K562 (cell line): ENCODE data around the gene TRDN. TPM values are rescaled to one million over a fixed set of nuclear protein-coding genes. Genes with fewer than 3 reads are reported as not detected.

Source experiments
- ATAC-seq: fragments of 200-7000 bp; cut with Tn5 transposase; 3 replicates; pipeline ENCODE4 v1.9.1; 2020; ENCODE audit warnings: moderate library complexity
- BruUV-seq: library from RNA; stranded (reverse); fragments of 400-500 nt; replicated peaks from 2 replicates; lab custom pipeline; 2021; lab: Mats Ljungman, UMichigan
- CTCF ChIA-PET: fragments of 300-600 bp; formaldehyde crosslinking; extraction: SDS; loops from one replicate; lab custom pipeline; 2021; ENCODE audit warnings: low intra/inter-chr PET ratio; lab: Yijun Ruan, JAX
- POLR2A ChIA-PET: fragments of 300-600, 350-650 bp; sonication (Branson Sonifier 250); formaldehyde crosslinking; extraction: SDS; loops from one replicate; lab custom pipeline; 2021; ENCODE audit warnings: antibody characterized with exemption, inconsistent platforms; lab: Yijun Ruan, JAX
- DNase-seq, 4 experiments: peaks; one replicate each; pipeline versions ENCODE4 v3.0.0 to v3.0.0-alpha.2; 2011 to 2018; ENCODE audit warnings: low spot score in 3 of 4, mixed read lengths in 3 of 4; ENCODE audit errors: extremely low read depth in 1 of 4
- FAIRE-seq: peaks from 2 replicates; lab custom pipeline; 2011; peaks lifted over from hg19 to GRCh38; lab: Jason Lieb, UNC
- H2AFZ ChIP-seq: 2 replicates; pipeline ENCODE4 v1.6.0; 2011; ENCODE audit warnings: low read depth, low read length, control low read depth, inconsistent platforms
- H3K27ac ChIP-seq: fragments of 200-600 bp; 3 replicates; pipeline ENCODE4 v1.8.0; 2011; ENCODE audit warnings: low read depth, mild to moderate bottlenecking, control low read depth, inconsistent platforms, low read length, moderate library complexity, mixed read lengths; ENCODE audit errors: extremely low read depth
- H3K27me3 ChIP-seq, 2 experiments: fragments of 300-600 bp in 1 of 2; 2 replicates in 1 of 2; 3 replicates in 1 of 2; pipeline versions ENCODE4 v1.6.0 to v1.8.0; 2011; ENCODE audit warnings: inconsistent platforms in 2 of 2, low read length in 2 of 2, mild to moderate bottlenecking in 1 of 2, mixed read lengths in 1 of 2, moderate library complexity in 1 of 2; ENCODE audit not compliant: control insufficient read depth in 2 of 2, insufficient read depth in 2 of 2
- H3K36me3 ChIP-seq: fragments of 300-600 bp; 3 replicates; pipeline ENCODE4 v1.8.0; 2011; ENCODE audit warnings: mild to moderate bottlenecking, low read length, inconsistent platforms; ENCODE audit not compliant: control insufficient read depth, insufficient read depth
- H3K4me1 ChIP-seq, 2 experiments: fragments of 200-600 bp in 1 of 2; replicated peaks in 1 of 2; 2 replicates in 1 of 2; 3 replicates in 1 of 2; pipeline versions ENCODE4 v1.5.1 to v1.8.0; 2011; ENCODE audit warnings: inconsistent platforms in 2 of 2, low read length in 2 of 2, mild to moderate bottlenecking in 1 of 2, mixed read lengths in 1 of 2, moderate library complexity in 1 of 2; ENCODE audit not compliant: control insufficient read depth in 2 of 2, insufficient read depth in 2 of 2
- H3K4me2 ChIP-seq: 2 replicates; pipeline ENCODE4 v1.6.1; 2011; ENCODE audit warnings: low read length, control low read depth, inconsistent platforms, mixed read lengths; ENCODE audit not compliant: insufficient read depth
- H3K4me3 ChIP-seq: fragments of 200-600 bp; sonication (generic), shearing (Covaris generic); 2 replicates; pipeline ENCODE4 v1.5.1; 2016; ENCODE audit warnings: control low read depth, inconsistent platforms
- H3K79me2 ChIP-seq: fragments of 200-600 bp; 3 replicates; pipeline ENCODE4 v1.8.0; 2011; ENCODE audit warnings: low read length, inconsistent platforms; ENCODE audit not compliant: control insufficient read depth, insufficient read depth
- H3K9ac ChIP-seq, 2 experiments: 2 replicates each; pipeline versions ENCODE4 v1.6.0 to v1.6.1; 2011; ENCODE audit warnings: low read depth in 2 of 2, low read length in 2 of 2, control low read depth in 1 of 2, inconsistent platforms in 1 of 2, mild to moderate bottlenecking in 1 of 2, mixed read lengths in 1 of 2; ENCODE audit not compliant: insufficient read depth in 1 of 2
- H3K9me1 ChIP-seq: one replicate; pipeline ENCODE4 v1.6.0; 2011; ENCODE audit warnings: inconsistent platforms, mild to moderate bottlenecking, low read length, moderate library complexity; ENCODE audit not compliant: control insufficient read depth, insufficient read depth
- H3K9me3 ChIP-seq: replicated peaks from 2 replicates; pipeline ENCODE4 v1.5.1; 2011; ENCODE audit warnings: low read depth, low read length, inconsistent platforms; ENCODE audit not compliant: control insufficient read depth, insufficient read depth
- H4K20me1 ChIP-seq: replicated peaks from 2 replicates; pipeline ENCODE4 v1.6.1; 2011; ENCODE audit warnings: low read length, inconsistent platforms, mixed read lengths; ENCODE audit not compliant: control insufficient read depth, insufficient read depth
- ARID2 ChIP-seq: fragments of 450-650 bp; IDR thresholded peaks from 2 replicates; pipeline ENCODE4 v1.6.1; 2017; ENCODE audit warnings: antibody characterized with exemption, mild to moderate bottlenecking
- CBFB ChIP-seq: sonication (generic); formaldehyde crosslinking; IDR thresholded peaks from 2 replicates; pipeline ENCODE4 v1.4.0; 2020; ENCODE audit warnings: mild to moderate bottlenecking, missing genetic modification reagents
- CHCHD3 ChIP-seq: fragments of 250-450 bp; sonication (Bioruptor Pico); IDR thresholded peaks from 2 replicates; pipeline ENCODE4 v2.1.2; 2022; ENCODE audit warnings: mild to moderate bottlenecking
- E2F1 ChIP-seq: sonication (generic); formaldehyde crosslinking; IDR thresholded peaks from 2 replicates; pipeline ENCODE4 v1.8.1; 2023; ENCODE audit warnings: mild to moderate bottlenecking, missing genetic modification reagents, moderate library complexity
- EP400 ChIP-seq: fragments of 450-650 bp; IDR thresholded peaks from 2 replicates; pipeline ENCODE4 v1.6.1; 2017; ENCODE audit warnings: antibody characterized with exemption, mild to moderate bottlenecking, moderate library complexity
- ESRRB ChIP-seq: fragments of 250-450 bp; sonication (Bioruptor Pico); IDR thresholded peaks from 2 replicates; pipeline ENCODE4 v1.5.0; 2020; ENCODE audit warnings: mild to moderate bottlenecking, moderate library complexity, borderline replicate concordance
- FOXP4 ChIP-seq: sonication (generic); formaldehyde crosslinking; IDR thresholded peaks from 2 replicates; pipeline ENCODE4 v1.8.0; 2022; ENCODE audit warnings: mild to moderate bottlenecking, missing genetic modification reagents, borderline replicate concordance
- KHSRP ChIP-seq: fragments of 450-650 bp; IDR thresholded peaks from 2 replicates; pipeline ENCODE4 v1.6.1; 2017
- NR2F6 ChIP-seq: fragments of 450-650 bp; formaldehyde crosslinking; IDR thresholded peaks from 2 replicates; pipeline ENCODE4 v1.4.0; 2020; ENCODE audit warnings: mild to moderate bottlenecking
- NR3C1 ChIP-seq: sonication (generic); formaldehyde crosslinking; IDR thresholded peaks from 2 replicates; pipeline ENCODE4 v1.8.1; 2022; ENCODE audit warnings: missing genetic modification reagents
- PCBP1 ChIP-seq: fragments of 200-400 bp; formaldehyde crosslinking; IDR thresholded peaks from 2 replicates; pipeline ENCODE4 v1.6.1; 2018; ENCODE audit warnings: mild to moderate bottlenecking, low read depth, low read length; ENCODE audit not compliant: poor library complexity, severe bottlenecking
- RBM25 ChIP-seq: fragments of 200-400 bp; formaldehyde crosslinking; IDR thresholded peaks from 2 replicates; pipeline ENCODE4 v1.6.1; 2018; ENCODE audit warnings: low read length, low read depth, moderate library complexity; ENCODE audit not compliant: severe bottlenecking
- SIRT6 ChIP-seq: IDR thresholded peaks from one replicate; pipeline ENCODE4 v1.6.1; 2012; ENCODE audit warnings: low read depth, mild to moderate bottlenecking, control low read depth, inconsistent platforms, low read length, moderate library complexity
- SMAD2 ChIP-seq: fragments of 150-350 bp; IDR thresholded peaks from 2 replicates; pipeline ENCODE4 v1.6.1; 2014; ENCODE audit warnings: low read depth, mild to moderate bottlenecking, low read length
- SRF ChIP-seq, 2 experiments: fragments of 250-450, 450-650 bp in 1 of 2; sonication (Bioruptor Pico) in 1 of 2; sonication (generic) in 1 of 2; formaldehyde crosslinking; IDR thresholded peaks; 2 replicates each; pipeline versions ENCODE4 v1.5.0 to v1.5.1; 2020 to 2022; ENCODE audit warnings: mild to moderate bottlenecking in 1 of 2, missing genetic modification reagents in 1 of 2
- ZNF324 ChIP-seq: fragments of 250-450 bp; sonication (Bioruptor Pico); IDR thresholded peaks from 2 replicates; pipeline ENCODE4 v1.4.0; 2020; ENCODE audit warnings: mild to moderate bottlenecking
- ZNF347 ChIP-seq: fragments of 450-650 bp; formaldehyde crosslinking; IDR thresholded peaks from 2 replicates; pipeline ENCODE4 v1.4.0; 2020; ENCODE audit warnings: low read depth, mild to moderate bottlenecking, moderate library complexity
- ZNF431 ChIP-seq: sonication (generic); formaldehyde crosslinking; IDR thresholded peaks from 2 replicates; pipeline ENCODE4 v1.8.0; 2022; ENCODE audit warnings: mild to moderate bottlenecking, missing genetic modification reagents
- ZNF445 ChIP-seq: fragments of 250-450 bp; sonication (Bioruptor Pico); IDR thresholded peaks from 2 replicates; pipeline ENCODE4 v1.4.0; 2020; ENCODE audit warnings: low read depth, mild to moderate bottlenecking, moderate library complexity
- WGBS: fragments of 100-300 bp; shearing (Covaris generic); methylation state at CpG from one replicate; pipeline ENCODE4 v1.1.6; 2016; ENCODE audit warnings: low coverage, mixed read lengths; ENCODE audit not compliant: insufficient coverage; ENCODE audit errors: missing lambda C conversion rate; 5-methylcytosine and 5-hydroxymethylcytosine counted together
- in situ Hi-C: fragments of 300-500 bp; cut with MboI; formaldehyde crosslinking; loops from 4 replicates; pipeline ENCODE4 v1.15.0; 2018; ENCODE audit warnings: inconsistent platforms, mixed read lengths
- intact Hi-C: fragments of 100-400 bp; cut with micrococcal nuclease; formaldehyde crosslinking; loops from 2 replicates; pipeline ENCODE4 v1.14.2; 2022
- polyA plus RNA-seq, 8 experiments: library from polyadenylated mRNA; depleted of rRNA in 4 of 8; stranded (reverse) in 5 of 8; unstranded in 3 of 8; fragments of >200 nt; fragmentation: Nextera tagmentation in 2 of 8; fragmentation: Illumina TruSeq in 1 of 8; extraction: Ambion mirVana in 2 of 8; extraction: Trizol in 1 of 8; gene quantifications; 2 replicates each; pipeline versions ENCODE4 v1.2.1 to v1.2.3, GENCODE V29; 2011 to 2014; ENCODE audit warnings: inconsistent platforms in 1 of 8, missing spikeins in 1 of 8
- total RNA-seq, 7 experiments: library from RNA; depleted of rRNA in 6 of 7; stranded (reverse); fragments of >200 nt in 6 of 7; fragmentation: Illumina TruSeq in 2 of 7; extraction: Trizol in 2 of 7; gene quantifications; 2 replicates each; pipeline versions ENCODE4 v1.2.1 to v1.2.3, GENCODE V29; 2011 to 2021; ENCODE audit warnings: low replicate concordance in 1 of 7

The TRDN gene
- total and polyA plus RNA-seq, 9 of the 15 experiments (the other 6 are each of a cell fraction or from before 2014, with no cell fraction given) = 0.05 to 0.50 (median 0.16) TPM

- CTCF ChIA-PET = no interaction called here
- 3% methylated on average over 2 of the region's 2 CpGs for WGBS
Observed at GRCh38 chr6:123402052-123402451, 234.7 kb downstream of the TRDN start.

GRCh38 chr6:123398072-123398471, 238.7 kb downstream of the TRDN start:
- DNase-seq = no peak
- Histone ChIP-seq H3K4me2 (no peak overlapping the region), H4K20me1 (no peaks in the 10 kb centered on the region), H3K9me1 (no peaks in the 10 kb centered on the region), H3K79me2 (no peaks in the 10 kb centered on the region), H3K27me3 (no peaks in the 10 kb centered on the region), H3K9ac (no peak overlapping the region), H3K9me3 (no peaks in the 10 kb centered on the region), H3K36me3 (no peaks in the 10 kb centered on the region), H3K27ac (no peak overlapping the region), H3K4me1 (no peaks in the 10 kb centered on the region), H2AFZ (no peak overlapping the region), H3K4me3 (no peak overlapping the region)
- no peak for ATAC-seq
- ChIA-PET POLR2A (no interaction called here), CTCF (no interaction called here)
- intact Hi-C loops (loop anchor here (10.0 kb wide), 1 partner anchor 1457 kb away; no protein-coding TSS in a partner anchor), in situ Hi-C loops (no loop called here)
- 28% methylated on average over 12 of the region's 12 CpGs for WGBS
- TF ChIP-seq RBM25 (no peak), ARID2 (no peak), PCBP1 (no peak), EP400 (no peak), ZNF445 (no peak), FOXP4 (CRISPR knock-in tag) (no peak), ZNF324 (CRISPR knock-in tag) (no peak), ZNF347 (CRISPR knock-in tag) (no peak), E2F1 (no peak), SIRT6 (no peak)
- no TSS peak for BruUV-seq
- FAIRE-seq = no peak

More at GRCh38 chr6:123402052-123402451, 234.7 kb downstream of the TRDN start:
- no peak for DNase-seq
- POLR2A ChIA-PET = interaction anchor here (0.6 to 1.0 kb wide), 2 partner anchors 11 to 1930 kb away, joined by 3 read pairs; no protein-coding TSS in a partner anchor
- H3K4me3 ChIP-seq = no peak overlapping the region
- H3K27me3 ChIP-seq = no peaks in the 10 kb centered on the region
- no peak overlapping the region for H3K9ac ChIP-seq
- BruUV-seq = no TSS peak
- H3K36me3 ChIP-seq = no peaks in the 10 kb centered on the region
- no peaks in the 10 kb centered on the region for H3K4me1 ChIP-seq
- peak; percentile 67 for ATAC-seq
- TF ChIP-seq ZNF431 (no peak), CHCHD3 (CRISPR knock-in tag) (no peak), NR2F6 (CRISPR knock-in tag) (no peak), KHSRP (no peak), CBFB (no peak), NR3C1 (CRISPR knock-in tag) (no peak), SRF (CRISPR knock-in tag; IDR thresholded peaks at IDR 0.05) (peak in 1 of 2 experiments; percentile 50; a peak in 1 of 4 replicates), ESRRB (CRISPR knock-in tag) (no peak), SMAD2 (no peak)
- H3K27ac ChIP-seq = no peak overlapping the region
- FAIRE-seq = no peak
- no peaks in the 10 kb centered on the region for H3K9me3 ChIP-seq
- in situ Hi-C loops (loop anchor here (25.0 kb wide), 1 partner anchor 310 kb away; no protein-coding TSS in a partner anchor), intact Hi-C loops (no loop called here)
- H2AFZ ChIP-seq = 0 out of 2 replicates have a peak overlapping the region, but pooled peaks have one; percentile 14
- H3K79me2 ChIP-seq = no peaks in the 10 kb centered on the region
- H3K9me1 ChIP-seq = no peaks in the 10 kb centered on the region
- no peaks in the 10 kb centered on the region for H4K20me1 ChIP-seq
- no peak overlapping the region for H3K4me2 ChIP-seq
